SK-N-MC (cell line): Measurements from ENCODE around the gene JAZF1.

Source experiments
- DNase-seq: peaks from one replicate; pipeline ENCODE4 v3.0.0-alpha.2; 2011; ENCODE audit warnings: low read depth, low spot score
- H3K27ac ChIP-seq: fragments of 200-600 bp; sonication (generic); 2 replicates; pipeline ENCODE4 v1.5.1; 2016; ENCODE audit warnings: mixed run types
- H3K36me3 ChIP-seq: fragments of 200-600 bp; sonication (generic); 2 replicates; pipeline ENCODE4 v1.6.1; 2017; ENCODE audit warnings: antibody characterized with exemption, low read length, mixed read lengths; ENCODE audit not compliant: insufficient read depth
- H3K4me3 ChIP-seq: fragments of 200-600 bp; sonication (generic); 2 replicates; pipeline ENCODE4 v1.5.1; 2016
- H3K9ac ChIP-seq: fragments of 200-600 bp; sonication (generic); 2 replicates; pipeline ENCODE4 v1.8.0; 2017; ENCODE audit warnings: mixed run types, mixed read lengths; ENCODE audit not compliant: insufficient read length
- H3K9me3 ChIP-seq: fragments of 200-600 bp; sonication (generic); 2 replicates; pipeline ENCODE4 v1.6.1; 2017; ENCODE audit warnings: low read depth, mild to moderate bottlenecking, antibody characterized with exemption, low read length, moderate library complexity, mixed read lengths
- EZH2 ChIP-seq: fragments of 200-600 bp; sonication (generic); IDR thresholded peaks from one replicate; pipeline ENCODE4 v1.6.1; 2017; ENCODE audit warnings: antibody characterized with exemption
- FOXP2 ChIP-seq: optimal IDR thresholded peaks from 2 replicates; pipeline ENCODE3; 2011; ENCODE audit warnings: mild to moderate bottlenecking, moderate library complexity; ENCODE audit not compliant: insufficient read depth; ENCODE audit errors: extremely low read length, control extremely low read depth
- POLR2AphosphoS5 ChIP-seq: IDR thresholded peaks from 2 replicates; pipeline ENCODE4 v1.6.1; 2012; ENCODE audit warnings: mild to moderate bottlenecking, low read depth, low read length, borderline replicate concordance

The JAZF1 gene

DNA sequence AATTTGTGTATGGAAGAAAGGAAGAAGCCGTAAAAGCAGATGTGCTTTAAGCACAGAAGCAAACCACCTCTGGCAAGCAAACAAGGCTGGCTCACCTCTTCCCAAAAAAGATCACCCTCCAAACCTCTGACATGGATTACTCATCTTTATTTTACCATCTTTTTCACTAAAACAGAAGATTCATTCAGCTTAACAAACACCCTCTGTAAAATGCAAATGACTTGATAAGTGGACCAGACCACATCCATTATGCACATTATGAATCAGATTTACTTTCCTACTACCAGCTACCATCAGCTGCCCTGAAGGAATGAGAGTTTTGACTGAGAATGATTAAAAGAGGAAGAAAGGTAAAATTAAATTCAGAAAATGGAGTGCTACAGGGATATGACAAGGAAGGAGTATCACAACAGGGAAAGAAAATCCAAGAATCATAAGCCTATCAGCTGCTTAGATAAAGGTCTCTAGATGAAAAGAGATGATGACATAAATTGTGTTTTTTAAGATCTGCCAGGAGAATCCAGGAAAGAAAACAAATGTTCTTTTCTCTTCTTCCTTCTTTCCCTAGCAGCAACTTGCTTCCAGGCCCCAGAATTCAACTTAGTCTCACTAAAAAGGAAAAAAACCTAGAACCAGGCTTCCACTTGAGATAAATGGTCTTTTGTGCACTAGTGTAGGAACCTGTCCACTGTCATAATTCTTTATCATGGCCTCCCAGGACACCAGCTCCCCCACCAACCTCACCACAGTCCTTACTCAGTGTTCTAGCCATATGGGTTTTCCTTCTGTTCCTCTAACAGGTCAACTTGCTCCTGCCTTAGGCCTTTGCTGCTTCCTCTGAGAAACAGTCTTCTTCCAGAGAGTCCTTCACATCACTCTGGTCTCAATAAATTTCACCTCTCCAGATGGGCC is 47.4 kb downstream of the JAZF1 start:
- Histone ChIP-seq H3K27ac (no peak overlapping the region), H3K4me3 (no peak overlapping the region), H3K36me3 (no peaks in the 10 kb centered on the region), H3K9me3 (no peaks in the 10 kb centered on the region), H3K9ac (no peak overlapping the region)
- TF ChIP-seq FOXP2 (no peak), POLR2AphosphoS5 (no peak), EZH2 (no peak)
- no peak for DNase-seq

DNA sequence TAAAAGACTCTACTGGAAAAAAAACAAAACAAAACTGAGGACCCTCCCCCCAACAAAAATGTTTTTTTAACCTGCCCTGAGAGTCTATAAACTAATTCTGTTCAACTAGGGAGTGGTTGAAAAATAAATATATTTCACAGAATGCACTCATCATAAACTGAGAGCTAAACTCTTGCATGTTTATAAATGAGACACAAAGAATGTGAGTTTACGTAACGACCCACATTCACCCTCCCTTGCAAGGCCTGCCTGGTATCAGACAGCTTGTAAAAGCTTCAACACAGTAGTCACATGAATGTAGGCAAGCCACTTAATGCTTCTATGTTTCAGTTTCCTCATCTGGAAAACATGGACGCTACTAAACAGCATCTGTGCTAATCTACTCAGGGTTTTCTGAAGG is 50.3 kb downstream of the JAZF1 start:
- Histone ChIP-seq H3K9ac (no peak overlapping the region), H3K4me3 (no peak overlapping the region), H3K27ac (peak overlapping the region; percentile 68), H3K9me3 (no peaks in the 10 kb centered on the region), H3K36me3 (no peaks in the 10 kb centered on the region)
- no peak for TF ChIP-seq FOXP2
- TF ChIP-seq EZH2, result no peak
- no peak for TF ChIP-seq POLR2AphosphoS5
- DNase-seq, result no peak

DNA sequence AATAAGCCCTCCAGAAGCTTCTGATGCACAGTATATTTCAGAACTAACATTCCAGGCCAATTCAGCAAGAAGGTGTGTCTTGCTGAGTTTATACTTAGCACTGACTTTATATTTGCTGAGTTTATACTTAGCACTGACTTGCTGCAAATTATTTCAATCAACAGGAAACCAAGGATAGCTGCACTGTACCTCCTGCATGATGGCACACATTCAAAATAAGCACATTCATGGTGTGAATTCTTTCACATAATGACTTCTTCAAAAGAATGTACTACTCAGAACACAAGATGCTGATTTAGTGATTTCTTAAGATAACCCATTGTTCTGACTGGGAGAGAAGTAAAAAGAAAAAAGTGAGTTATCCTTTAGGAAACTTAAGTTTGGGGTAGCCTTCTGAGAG is 52.0 kb downstream of the JAZF1 start:
- H3K9ac ChIP-seq, result no peak overlapping the region
- H3K27ac ChIP-seq, result peak overlapping the region; percentile 60
- no peaks in the 10 kb centered on the region for H3K36me3 ChIP-seq
- no peak for DNase-seq
- H3K9me3 ChIP-seq, result no peaks in the 10 kb centered on the region
- TF ChIP-seq EZH2 (no peak), FOXP2 (no peak), POLR2AphosphoS5 (no peak)
- no peak overlapping the region for H3K4me3 ChIP-seq

DNA sequence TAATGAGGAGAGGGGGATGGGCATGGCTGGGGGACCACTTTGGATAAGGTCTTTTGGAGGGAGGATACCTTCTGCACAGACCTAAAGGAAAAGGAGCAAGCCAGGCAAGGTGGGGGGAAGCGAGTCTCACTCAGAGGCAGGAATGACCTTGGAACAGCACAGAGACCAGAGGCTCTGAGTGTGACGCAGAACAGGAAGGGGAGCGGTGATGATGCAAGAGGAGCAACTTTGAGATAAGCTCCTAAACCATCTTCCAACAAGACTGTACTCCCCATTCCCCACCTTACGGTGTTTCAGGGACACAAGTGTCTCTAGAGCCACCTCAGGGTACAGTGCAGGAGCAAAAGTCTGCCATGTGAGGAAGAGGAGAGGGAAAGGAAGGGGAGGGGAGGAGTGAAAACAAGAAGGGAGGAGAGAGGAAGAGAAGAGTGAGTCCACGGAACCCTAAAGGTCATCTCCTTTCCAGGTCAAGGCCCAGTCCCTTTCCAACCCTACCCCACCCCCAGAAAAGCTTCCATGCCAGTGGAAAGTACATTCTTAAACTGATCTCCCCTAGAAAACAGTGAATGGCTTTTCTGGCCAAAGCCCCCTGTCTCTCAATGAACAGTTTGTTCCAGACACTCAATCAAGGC is 54.1 kb downstream of the JAZF1 start:
- H3K9me3 ChIP-seq, result no peaks in the 10 kb centered on the region
- H3K36me3 ChIP-seq, result no peaks in the 10 kb centered on the region
- H3K27ac ChIP-seq, result no peak overlapping the region
- H3K4me3 ChIP-seq, result no peak overlapping the region
- DNase-seq, result no peak
- no peak overlapping the region for H3K9ac ChIP-seq
- TF ChIP-seq EZH2 (no peak), FOXP2 (no peak), POLR2AphosphoS5 (no peak)

DNA sequence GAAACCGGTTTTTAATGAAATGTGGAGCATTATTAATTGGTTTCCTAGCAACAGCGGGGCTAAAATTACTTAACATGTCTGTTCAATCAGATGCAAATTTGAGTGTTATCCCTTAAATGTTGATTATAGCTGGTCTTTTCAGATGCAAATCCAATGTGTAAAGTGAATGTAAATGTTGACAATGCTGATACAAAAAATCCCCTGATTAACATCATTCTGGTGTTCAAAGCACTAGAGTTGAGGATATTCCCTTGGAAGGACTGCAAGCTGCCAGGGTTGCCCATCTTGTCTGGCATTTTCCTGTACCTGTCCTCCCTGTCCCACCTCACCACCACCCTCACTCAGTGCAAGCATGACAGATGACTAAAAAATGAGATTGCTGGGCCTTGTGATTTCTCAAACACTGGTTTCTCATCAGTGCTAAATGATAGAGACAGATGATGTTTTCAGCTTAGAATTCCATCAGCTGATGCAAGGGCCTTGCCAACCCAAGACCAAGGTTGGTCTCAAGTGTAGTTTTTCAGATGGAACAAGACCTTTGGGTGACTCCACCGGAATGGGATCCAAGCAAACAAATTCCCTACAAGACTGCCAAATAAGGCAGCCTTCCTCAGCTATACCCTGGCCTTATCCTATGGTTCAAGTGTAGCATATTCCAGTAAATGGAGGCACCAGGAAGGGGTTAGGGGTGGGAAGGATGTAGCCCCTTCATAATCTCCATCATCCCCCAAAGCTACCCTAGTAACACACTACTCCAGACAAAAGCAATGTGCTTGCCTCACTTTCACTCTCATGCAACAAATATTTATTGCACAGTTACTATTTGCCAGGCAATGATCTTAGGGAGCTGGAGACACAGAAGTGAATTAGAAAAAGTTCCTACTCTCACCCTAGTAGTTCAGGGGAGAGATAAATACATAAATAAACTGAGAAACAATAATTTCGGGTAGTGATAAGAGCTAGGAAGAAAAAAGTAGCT is 54.9 kb downstream of the JAZF1 start:
- Histone ChIP-seq H3K36me3 (no peaks in the 10 kb centered on the region), H3K9ac (no peak overlapping the region), H3K9me3 (no peaks in the 10 kb centered on the region), H3K27ac (no peak overlapping the region), H3K4me3 (no peak overlapping the region)
- DNase-seq, result no peak
- TF ChIP-seq FOXP2, result no peak
- no peak for TF ChIP-seq POLR2AphosphoS5
- TF ChIP-seq EZH2, result no peak

DNA sequence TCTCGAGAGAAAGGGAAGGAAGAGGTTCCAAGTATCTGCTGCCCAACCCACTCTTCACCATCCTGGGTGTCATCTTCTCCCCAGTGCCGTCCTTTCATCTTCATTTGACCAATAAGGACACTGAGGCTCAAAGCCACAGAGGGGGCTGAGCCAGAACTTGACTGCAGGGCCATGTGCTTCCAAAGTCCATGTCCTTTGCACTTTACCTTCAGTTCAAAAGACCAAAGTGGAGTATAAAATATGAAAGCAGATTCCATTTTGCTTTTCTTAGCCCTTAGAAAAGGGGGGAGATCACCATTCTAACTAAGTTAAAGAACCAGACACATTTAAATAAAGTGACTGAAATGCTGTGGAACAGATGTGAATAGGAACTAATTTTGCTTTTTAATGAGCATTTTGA is 56.2 kb downstream of the JAZF1 start:
- Histone ChIP-seq H3K4me3 (no peak overlapping the region), H3K9me3 (no peaks in the 10 kb centered on the region), H3K36me3 (no peaks in the 10 kb centered on the region), H3K27ac (no peak overlapping the region), H3K9ac (no peak overlapping the region)
- no peak for DNase-seq
- TF ChIP-seq POLR2AphosphoS5, result no peak
- no peak for TF ChIP-seq EZH2
- TF ChIP-seq FOXP2, result no peak

DNA sequence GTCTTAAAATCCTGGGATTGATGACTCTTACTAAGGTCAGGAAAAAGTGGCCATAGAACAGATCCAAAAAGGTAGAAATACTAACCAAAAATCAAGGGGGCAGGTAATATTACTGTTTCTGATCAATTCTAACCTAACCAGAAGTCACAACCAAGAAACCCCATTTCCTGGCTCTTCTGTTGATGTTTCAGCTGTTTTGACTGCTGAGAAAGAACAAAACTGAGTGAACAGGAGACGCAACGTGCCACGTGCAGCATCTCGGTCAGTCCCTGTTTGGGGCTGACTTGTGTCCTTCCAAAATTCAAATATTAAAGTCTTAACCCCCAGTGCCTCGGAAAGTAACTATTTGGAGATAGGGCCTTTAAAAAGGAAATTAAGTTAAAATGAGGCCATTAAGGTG is 56.8 kb downstream of the JAZF1 start:
- no peak overlapping the region for H3K27ac ChIP-seq
- TF ChIP-seq POLR2AphosphoS5 (no peak), EZH2 (no peak)
- no peak for DNase-seq
- no peaks in the 10 kb centered on the region for H3K36me3 ChIP-seq
- H3K9me3 ChIP-seq, result no peaks in the 10 kb centered on the region
- no peak overlapping the region for H3K9ac ChIP-seq
- no peak overlapping the region for H3K4me3 ChIP-seq

DNA sequence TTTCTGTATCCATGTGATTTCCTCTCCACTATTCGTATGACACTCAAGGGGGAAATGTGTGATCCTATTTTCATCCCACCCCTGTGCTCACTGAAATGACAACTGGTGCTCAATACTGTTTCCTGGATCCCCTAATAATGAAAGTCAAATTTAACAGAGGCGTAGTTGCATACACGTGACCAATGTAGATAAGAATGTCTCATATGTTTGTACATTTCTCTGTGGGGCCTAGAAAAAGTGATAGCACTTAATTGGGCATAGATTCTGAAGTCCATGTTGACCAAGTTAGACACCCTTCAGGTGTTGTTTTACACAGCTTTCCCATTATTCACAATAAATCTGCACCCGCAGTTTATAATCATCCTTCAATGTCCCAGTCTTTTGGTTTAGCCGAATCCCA is 59.1 kb downstream of the JAZF1 start:
- no peak for DNase-seq
- TF ChIP-seq FOXP2 (no peak), EZH2 (no peak), POLR2AphosphoS5 (no peak)
- no peaks in the 10 kb centered on the region for H3K36me3 ChIP-seq
- H3K27ac ChIP-seq, result no peak overlapping the region
- no peak overlapping the region for H3K4me3 ChIP-seq
- no peak overlapping the region for H3K9ac ChIP-seq
- no peaks in the 10 kb centered on the region for H3K9me3 ChIP-seq
